Pancreas (tissue), 10 donors: ENCODE measurements around the gene PKP1. TPM values are rescaled to one million over a fixed set of nuclear protein-coding genes. Genes with fewer than 3 reads are reported as not detected.

ENCODE experiments used
- ATAC-seq, 4 donors: fragments of 200-7000 bp; cut with Tn5 transposase; one replicate each; pipeline versions ENCODE4 v1.8.0 to v1.9.1; 2020; ENCODE audit warnings: mild to moderate bottlenecking in 4 of 4, moderate library complexity in 4 of 4
- DNase-seq, 6 donors: peaks; one replicate each; pipeline ENCODE4 v3.0.0-alpha.2; 2020
- FAIRE-seq: peaks from 2 replicates; lab custom pipeline; 2012; peaks lifted over from hg19 to GRCh38; lab: Jason Lieb, UNC
- H3K27ac ChIP-seq, 4 donors: fragments of 200-600 bp; sonication (generic); 1 replicate in 3 of 4; 2 replicates in 1 of 4; pipeline versions ENCODE4 v1.5.0 to v1.8.0; 2020
- H3K27me3 ChIP-seq, 4 donors: fragments of 200-600 bp; one replicate each; pipeline ENCODE4 v1.8.0; 2021
- H3K36me3 ChIP-seq, 3 donors: fragments of 200-600 bp; sonication (generic) in 1 of 3; one replicate each; pipeline versions ENCODE4 v1.5.0 to v1.8.0; 2020 to 2021
- H3K4me1 ChIP-seq, 3 donors: fragments of 200-600 bp; one replicate each; pipeline ENCODE4 v1.8.0; 2021
- H3K4me3 ChIP-seq, 4 donors: fragments of 200-600 bp; sonication (generic) in 2 of 4; one replicate each; pipeline versions ENCODE4 v1.5.0 to v1.8.0; 2020 to 2021
- H3K9me3 ChIP-seq, 4 donors: fragments of 200-600 bp; one replicate each; pipeline ENCODE4 v1.8.0; 2021
- CTCF ChIP-seq, 4 donors: fragments of 200-600 bp; sonication (generic) in 3 of 4; IDR thresholded peaks; one replicate each; pipeline versions ENCODE4 v1.5.0 to v1.8.0; 2021; ENCODE audit warnings: antibody characterized with exemption in 4 of 4
- WGBS, 2 donors: extraction: QIAGEN DNeasy Blood & Tissue Kit; methylation state at CpG; one replicate each; pipeline ENCODE4 v1.1.7; 2013; 5-methylcytosine and 5-hydroxymethylcytosine counted together
- intact Hi-C, 3 donors: fragments of 100-400 bp; cut with DNase I; formaldehyde crosslinking; loops; one replicate each; pipeline versions ENCODE4 v1.11.1 to v1.14.2; 2022
- polyA plus RNA-seq, 2 donors: library from polyadenylated mRNA; stranded (reverse); fragments of 200-250 nt; gene quantifications; one replicate each; pipeline ENCODE4 v1.2.3, GENCODE V29; 2013
- total RNA-seq, 6 donors: library from RNA; stranded (reverse); fragmentation: NEBNext Ultra II Directional in 4 of 6; extraction: Animal tissue kit (Norgen Biotek cat#: 25700) in 4 of 6; gene quantifications; one replicate each; pipeline versions ENCODE4 v1.2.1 to v1.2.4, GENCODE V29; 2021 to 2023
- donor health status: healthy with polysubstance abuse.
- donor health status: DM: no; HTN: no; CAD: no; lungs with moderate emphysema.
- donor health status: DM: no; HTN: no; CAD: no.
- donor health status: control.
- donor health status: control.
- donor health status: Bipolar disorder and iron deficiency.
- donor health status: DM: yes; HTN: yes; CAD: no.
- donor health status: DM: no; HTN: no; CAD: no.
- donor health status: DM: no; HTN: no; CAD: no.
- donor health status: DM: yes; HTN: yes; CAD: no.

PKP1 gene
- total and polyA plus RNA-seq, 8 donors = 0.04 to 0.37 (median 0.12) TPM; not detected in 1

GRCh38 chr1:201295861-201296260 is 12.6 kb downstream of the PKP1 start:
- FAIRE-seq (no peak), ATAC-seq (peak in 1 of 4 donors; percentile 67), DNase-seq (no peak)
- Histone ChIP-seq H3K4me1 (no peaks in the 10 kb centered on the region), H3K36me3 (no peaks in the 10 kb centered on the region), H3K4me3 (no peak overlapping the region), H3K27ac (no peak overlapping the region), H3K27me3 (no peaks in the 10 kb centered on the region), H3K9me3 (no peaks in the 10 kb centered on the region)
- TF ChIP-seq CTCF (IDR thresholded peaks at IDR 0.05) = no peak
- 59 to 67% methylated on average over 3 of the region's 3 CpGs for WGBS, 2 donors
- intact Hi-C loops = no loop called here

GRCh38 chr1:201296352-201296751 is 13.0 kb downstream of the PKP1 start:
- H3K36me3 ChIP-seq = no peaks in the 10 kb centered on the region
- no peaks in the 10 kb centered on the region for H3K9me3 ChIP-seq
- no peak overlapping the region for H3K4me3 ChIP-seq
- H3K4me1 ChIP-seq = no peaks in the 10 kb centered on the region
- WGBS, 2 donors = 68 to 81% methylated on average over 4 of the region's 4 CpGs
- H3K27me3 ChIP-seq = no peaks in the 10 kb centered on the region
- DNase-seq (no peak), FAIRE-seq (no peak), ATAC-seq (no peak)
- no peak overlapping the region for H3K27ac ChIP-seq
- intact Hi-C loops = no loop called here
- no peak for TF ChIP-seq CTCF (IDR thresholded peaks at IDR 0.05)

GRCh38 chr1:201298396-201299381 is 15.4 kb downstream of the PKP1 start:
- 72 to 75% methylated on average over 7 of the region's 7 CpGs for WGBS, 2 donors
- FAIRE-seq = no peak
- intact Hi-C loops = no loop called here
- Histone ChIP-seq H3K36me3 (no peaks in the 10 kb centered on the region), H3K4me1 (no peaks in the 10 kb centered on the region), H3K9me3 (no peaks in the 10 kb centered on the region), H3K4me3 (no peak overlapping the region), H3K27me3 (no peaks in the 10 kb centered on the region), H3K27ac (no peak overlapping the region)
- TF ChIP-seq CTCF (IDR thresholded peaks at IDR 0.05) = no peak
- DNase-seq = no peak
- ATAC-seq = no peak

GRCh38 chr1:201299968-201300367 is 16.7 kb downstream of the PKP1 start:
- Histone ChIP-seq H3K27me3 (no peaks in the 10 kb centered on the region), H3K4me3 (no peak overlapping the region), H3K4me1 (no peaks in the 10 kb centered on the region), H3K36me3 (no peaks in the 10 kb centered on the region), H3K9me3 (no peaks in the 10 kb centered on the region), H3K27ac (no peak overlapping the region)
- no peak for FAIRE-seq
- 76 to 88% methylated on average over 6 of the region's 6 CpGs for WGBS, 2 donors
- peak in 2 of 6 donors; percentile 46 to 55 for DNase-seq
- peak; percentile 57 to 70 (median 63) for ATAC-seq
- intact Hi-C loops = no loop called here
- TF ChIP-seq CTCF (IDR thresholded peaks at IDR 0.05) = no peak

GRCh38 chr1:201300641-201301040 is 17.3 kb downstream of the PKP1 start:
- no peak for ATAC-seq

More at GRCh38 chr1:201300641-201301040, 17.3 kb downstream of the PKP1 start:
- H3K27ac ChIP-seq = no peak overlapping the region
- DNase-seq (no peak), FAIRE-seq (no peak)
- WGBS, 2 donors = 47 to 62% methylated on average over 4 of the region's 4 CpGs
- H3K4me3 ChIP-seq = no peak overlapping the region
- H3K4me1 ChIP-seq = no peaks in the 10 kb centered on the region
- H3K9me3 ChIP-seq = no peaks in the 10 kb centered on the region
- TF ChIP-seq CTCF (IDR thresholded peaks at IDR 0.05) = no peak
- H3K27me3 ChIP-seq = no peaks in the 10 kb centered on the region
- intact Hi-C loops = no loop called here
- no peaks in the 10 kb centered on the region for H3K36me3 ChIP-seq
